GM18951 (cell line): ENCODE measurements around the gene KRT16.
"Not testable (repeated sequence)": the region's sequence is repeated elsewhere in the genome, so short reads cannot be mapped to it uniquely, and the experiment has no call there.

Experiments used
- POLR2A ChIP-seq: IDR thresholded peaks from 4 replicates; pipeline ENCODE4 v1.6.1; 2011; ENCODE audit warnings: mild to moderate bottlenecking; ENCODE audit not compliant: insufficient read length, insufficient read depth; ENCODE audit errors: extremely low read depth
- in situ Hi-C: fragments of 300-500 bp; cut with MboI; formaldehyde crosslinking; loops from one replicate; pipeline ENCODE4 v1.12.0; 2022; ENCODE audit warnings: low sequenced_read_pairs, mixed read lengths, inconsistent platforms; ENCODE audit not compliant: unreplicated experiment

Gene KRT16

DNA sequence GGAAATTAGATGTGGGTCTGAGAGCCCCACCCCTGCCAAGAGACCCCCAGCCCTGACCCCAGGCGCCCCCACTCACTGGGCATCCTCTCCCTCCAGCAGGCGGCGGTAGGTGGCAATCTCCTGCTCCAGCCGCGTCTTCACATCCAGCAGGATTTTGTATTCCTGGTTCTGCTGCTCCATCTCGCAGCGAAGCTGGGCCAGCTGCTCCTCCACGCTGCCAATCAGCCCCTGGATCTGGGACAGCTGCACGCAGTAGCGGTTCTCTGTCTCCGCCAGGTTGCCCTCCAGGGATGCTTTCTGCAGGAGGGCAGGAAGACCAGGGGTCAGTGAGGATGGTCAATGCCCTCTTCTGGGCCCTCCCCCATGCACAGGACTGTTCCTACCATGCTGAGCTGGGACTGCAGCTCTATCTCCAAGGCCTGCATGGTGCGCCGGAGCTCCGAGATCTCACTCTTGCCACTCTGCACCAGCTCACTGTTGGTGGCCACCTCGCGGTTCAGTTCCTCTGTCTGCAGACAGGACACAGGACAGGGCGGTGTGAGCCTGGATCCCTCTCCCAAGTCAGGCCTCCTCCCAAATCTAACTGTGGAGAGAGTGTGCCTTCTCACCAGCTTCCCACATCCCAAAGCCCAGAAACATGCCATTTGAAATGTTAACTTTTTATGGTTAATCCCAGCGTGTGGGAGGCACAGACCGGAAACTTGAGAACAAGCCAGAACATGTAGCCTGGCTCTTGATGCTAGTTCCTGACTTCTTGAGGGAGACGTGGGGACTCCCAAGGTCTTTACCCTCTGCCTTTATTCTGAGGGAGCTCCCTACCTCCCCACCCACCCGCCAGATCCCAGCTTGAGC lies 8.2 kb upstream of the KRT16 start:
- TF ChIP-seq POLR2A: no peak
- in situ Hi-C loops: no loop called here

DNA sequence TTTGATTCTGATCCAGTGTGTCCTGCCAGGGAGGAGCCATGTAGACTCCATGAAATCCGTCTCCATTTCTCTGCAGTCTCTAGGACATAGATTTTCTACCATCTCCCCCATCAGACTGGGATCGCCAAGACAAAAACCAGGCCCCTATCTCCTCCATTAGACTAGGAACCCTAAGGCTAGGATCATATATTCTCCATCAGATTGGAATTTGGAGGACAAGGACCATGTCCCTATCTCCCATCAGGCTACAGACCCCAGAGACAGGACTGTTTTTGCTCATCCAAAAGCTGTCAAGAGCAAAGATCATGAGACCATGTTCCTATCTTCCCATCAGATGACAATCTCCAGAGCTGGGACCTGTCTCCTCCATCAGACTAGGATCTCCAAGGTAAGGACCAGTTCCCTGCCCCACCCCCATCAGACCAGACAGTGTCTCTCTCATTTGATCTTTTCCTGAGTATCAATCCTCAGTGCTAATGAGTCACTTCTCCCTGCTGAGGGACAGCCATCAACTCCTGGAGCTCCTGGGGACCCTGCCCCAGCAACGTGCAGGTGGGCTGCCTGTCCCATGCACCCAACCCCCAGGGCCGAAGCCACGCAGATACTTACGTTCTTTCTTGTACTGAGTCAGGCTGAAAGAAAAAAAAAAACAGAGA lies 7.5 kb upstream of the KRT16 start:
- in situ Hi-C loops: not testable (repeated sequence)

DNA sequence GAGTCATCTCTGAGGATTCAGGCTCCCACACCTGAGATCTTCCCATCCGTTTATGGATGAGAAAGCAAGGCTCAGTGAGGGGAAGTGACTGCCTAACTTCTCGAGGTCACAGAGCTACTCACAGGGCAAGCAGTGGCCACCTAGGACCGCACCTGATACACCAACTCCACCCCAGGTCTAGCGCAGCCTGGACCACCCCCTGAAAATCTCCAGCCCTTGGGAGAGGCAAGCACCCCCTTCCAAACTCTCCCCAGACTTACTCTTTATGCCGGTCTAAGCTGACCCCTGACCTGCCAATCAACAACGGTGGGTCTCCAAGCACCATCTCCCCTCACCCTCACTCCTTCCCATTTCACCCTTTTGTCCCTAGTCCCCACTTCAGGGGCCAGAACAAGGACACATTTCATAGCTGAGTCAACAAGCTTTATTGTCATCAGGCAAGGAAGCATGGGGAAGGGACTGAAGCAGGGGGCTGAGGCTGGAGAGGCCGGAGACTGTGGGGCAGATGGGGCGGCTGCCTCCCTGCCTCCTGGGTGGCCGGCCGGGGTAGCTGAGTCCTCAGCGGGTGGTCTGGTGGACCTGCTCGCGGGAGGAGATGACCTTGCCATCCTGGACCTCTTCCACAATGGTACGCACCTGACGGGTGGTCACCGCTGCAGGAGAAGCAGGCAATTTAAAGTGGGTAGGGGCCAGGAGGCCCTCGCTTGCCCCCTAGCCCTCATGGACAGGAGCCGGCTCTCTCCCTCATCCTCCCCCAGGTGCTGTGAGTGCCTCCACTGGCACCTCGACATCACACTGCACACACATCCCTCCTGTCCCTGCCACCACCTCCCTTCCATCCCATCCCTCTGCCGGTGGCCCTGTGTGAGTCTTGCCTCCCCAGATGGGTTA lies 6.7 kb upstream of the KRT16 start:
- in situ Hi-C loops: no loop called here
- no peak for TF ChIP-seq POLR2A

DNA sequence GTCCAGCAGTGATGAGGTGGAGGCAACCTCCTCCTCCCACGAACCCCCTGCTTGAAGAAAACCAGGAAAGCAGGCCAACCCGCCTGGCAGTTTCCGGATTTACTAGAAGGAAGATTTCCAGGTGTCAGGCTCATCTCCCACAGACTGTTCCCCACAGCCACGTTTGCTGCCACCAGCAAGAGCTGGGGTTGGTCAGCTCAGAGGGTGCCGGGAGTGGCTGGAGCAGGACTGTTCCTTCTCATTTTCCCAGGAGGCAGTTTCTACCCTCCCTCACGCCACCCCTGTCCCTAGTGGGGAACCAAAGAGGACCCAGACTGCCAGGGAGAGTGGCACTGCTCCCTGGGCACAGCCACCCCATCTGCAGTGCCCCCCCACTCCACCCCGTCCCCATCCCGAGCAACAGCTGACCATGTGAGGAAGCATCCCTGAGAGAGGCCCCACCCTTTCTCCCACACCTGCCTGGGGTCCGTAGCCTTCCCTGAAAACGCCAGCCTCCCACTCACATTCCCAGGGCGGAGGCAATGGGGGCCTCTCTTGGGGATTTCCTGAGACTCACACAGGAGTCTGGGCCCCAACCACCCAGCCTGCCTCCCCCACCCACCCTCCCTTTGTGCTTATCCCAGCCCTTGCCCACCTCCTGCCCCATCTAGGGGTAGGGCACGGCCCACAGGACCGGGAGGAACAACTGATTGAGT lies 5.9 kb upstream of the KRT16 start:
- in situ Hi-C loops: no loop called here
- no peak for TF ChIP-seq POLR2A

DNA sequence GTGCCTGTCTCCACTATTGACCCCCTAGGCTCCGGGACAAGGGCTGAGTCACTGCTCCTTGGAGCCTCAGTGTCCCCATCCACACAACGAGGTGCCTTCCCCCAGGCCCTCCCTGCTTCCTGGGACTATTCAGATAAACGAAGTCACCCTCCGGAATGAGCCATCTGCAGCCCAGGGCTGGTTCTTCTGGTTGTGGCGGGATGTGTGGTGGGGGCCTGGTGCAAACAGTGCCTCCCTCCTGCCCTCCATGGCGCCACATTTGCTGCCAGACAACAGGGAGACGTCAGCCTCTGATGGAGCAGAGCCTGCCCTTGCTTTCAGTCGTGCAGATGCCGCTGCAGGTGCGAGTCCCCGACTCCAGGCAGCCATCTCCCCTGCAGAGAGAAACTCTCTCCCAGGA lies 5.1 kb upstream of the KRT16 start:
- TF ChIP-seq POLR2A: no peak
- in situ Hi-C loops: no loop called here

DNA sequence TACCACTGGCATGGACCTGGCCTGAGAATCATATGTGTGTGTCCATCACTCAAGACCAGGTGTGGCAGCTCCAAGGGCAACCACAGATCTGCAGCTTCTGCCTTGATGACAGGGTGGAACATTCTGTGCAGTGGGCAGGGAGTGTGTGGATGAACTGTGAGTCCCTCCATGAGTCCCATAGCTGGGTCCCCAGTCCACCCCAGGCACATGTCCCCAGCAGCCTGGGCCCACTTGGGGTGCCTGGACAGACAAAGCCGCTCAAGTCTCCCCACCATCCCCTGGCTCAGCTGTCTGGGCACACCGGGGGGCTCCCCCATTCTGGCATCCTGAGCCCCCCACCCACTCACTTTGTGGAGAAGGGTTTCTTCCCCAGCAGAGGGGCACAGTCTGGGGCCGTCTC lies 4.6 kb upstream of the KRT16 start:
- in situ Hi-C loops: no loop called here
- TF ChIP-seq POLR2A: no peak

DNA sequence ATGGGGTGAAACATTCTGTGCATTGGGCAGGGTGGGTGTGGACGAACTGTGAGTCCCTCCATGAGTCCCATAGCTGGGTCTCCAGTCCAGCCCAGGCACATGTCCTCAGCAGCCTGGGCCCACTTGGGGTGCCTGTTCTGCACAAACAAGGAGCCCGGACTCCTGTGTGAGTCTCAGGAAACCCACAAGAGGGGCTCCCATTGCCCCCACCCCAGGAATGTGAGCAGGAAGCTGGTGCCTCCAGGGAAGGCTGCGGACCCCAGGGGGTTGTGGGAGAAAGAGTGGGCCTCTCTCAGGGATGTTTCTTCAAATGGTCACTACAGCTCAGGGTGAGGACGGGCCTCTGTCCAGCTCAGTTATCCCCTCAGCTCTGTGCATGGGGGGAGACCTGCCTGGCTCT lies 3.9 kb upstream of the KRT16 start:
- in situ Hi-C loops: not testable (repeated sequence)

DNA sequence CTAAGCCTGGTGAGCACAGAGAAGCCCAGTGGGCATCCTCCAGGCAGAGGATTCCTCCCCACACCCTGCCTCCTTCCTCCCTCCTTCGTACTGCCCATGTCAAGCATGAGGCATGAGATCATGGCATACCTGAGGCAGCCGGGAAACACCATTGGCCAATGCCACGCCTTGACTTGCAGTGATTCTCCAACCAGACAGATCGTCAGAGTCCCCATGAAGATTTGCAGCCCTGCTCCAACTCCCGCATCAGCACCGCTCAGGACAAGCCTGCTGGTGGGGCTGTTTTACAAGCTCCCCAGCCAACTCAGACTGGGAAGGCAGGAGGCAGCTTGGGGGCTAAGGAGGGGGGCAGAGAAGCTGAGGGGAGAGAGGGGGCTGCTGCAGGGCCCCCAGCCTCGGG lies 2.9 kb upstream of the KRT16 start:
- no peak for TF ChIP-seq POLR2A
- in situ Hi-C loops: no loop called here

DNA sequence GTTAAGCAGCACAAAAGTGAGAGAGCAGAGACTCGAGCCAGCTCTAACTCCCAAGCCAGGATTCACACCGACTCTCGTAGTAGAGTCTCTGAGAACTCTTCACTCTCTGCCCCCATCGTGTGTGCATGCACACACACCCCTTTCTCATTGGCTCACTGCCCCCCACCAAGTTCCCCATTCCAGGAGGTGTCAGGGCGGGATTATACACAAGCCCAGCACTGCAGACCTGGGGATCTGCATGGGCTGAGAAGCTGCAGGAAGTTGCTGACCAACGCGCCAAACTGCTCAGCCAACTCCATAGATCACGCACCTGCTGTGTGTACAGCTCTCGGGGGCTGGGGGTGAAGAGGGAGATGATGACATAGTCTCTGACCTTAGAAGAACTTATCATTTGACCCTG lies 2.2 kb upstream of the KRT16 start:
- in situ Hi-C loops: not testable (repeated sequence)

DNA sequence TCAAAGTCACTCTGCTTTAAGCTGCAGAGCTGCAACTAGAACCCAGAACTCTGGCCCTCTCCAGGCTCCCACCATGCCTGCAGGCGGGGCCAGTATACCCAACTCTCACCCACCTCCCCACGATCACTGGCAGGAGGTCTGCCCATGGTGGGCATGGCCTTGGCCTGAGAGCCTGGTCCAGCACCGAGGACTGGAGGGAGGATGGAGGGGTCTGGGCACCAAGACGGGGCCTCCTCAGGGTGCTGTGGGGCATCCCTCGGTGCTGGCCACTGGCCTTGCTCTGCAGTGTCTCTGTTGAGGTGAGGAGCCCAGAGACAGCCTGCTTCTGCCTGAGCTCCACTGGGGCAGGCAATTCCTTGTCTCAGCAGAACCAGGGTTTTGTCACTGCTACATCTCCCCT lies 1.5 kb upstream of the KRT16 start:
- in situ Hi-C loops: no loop called here
- TF ChIP-seq POLR2A: no peak

DNA sequence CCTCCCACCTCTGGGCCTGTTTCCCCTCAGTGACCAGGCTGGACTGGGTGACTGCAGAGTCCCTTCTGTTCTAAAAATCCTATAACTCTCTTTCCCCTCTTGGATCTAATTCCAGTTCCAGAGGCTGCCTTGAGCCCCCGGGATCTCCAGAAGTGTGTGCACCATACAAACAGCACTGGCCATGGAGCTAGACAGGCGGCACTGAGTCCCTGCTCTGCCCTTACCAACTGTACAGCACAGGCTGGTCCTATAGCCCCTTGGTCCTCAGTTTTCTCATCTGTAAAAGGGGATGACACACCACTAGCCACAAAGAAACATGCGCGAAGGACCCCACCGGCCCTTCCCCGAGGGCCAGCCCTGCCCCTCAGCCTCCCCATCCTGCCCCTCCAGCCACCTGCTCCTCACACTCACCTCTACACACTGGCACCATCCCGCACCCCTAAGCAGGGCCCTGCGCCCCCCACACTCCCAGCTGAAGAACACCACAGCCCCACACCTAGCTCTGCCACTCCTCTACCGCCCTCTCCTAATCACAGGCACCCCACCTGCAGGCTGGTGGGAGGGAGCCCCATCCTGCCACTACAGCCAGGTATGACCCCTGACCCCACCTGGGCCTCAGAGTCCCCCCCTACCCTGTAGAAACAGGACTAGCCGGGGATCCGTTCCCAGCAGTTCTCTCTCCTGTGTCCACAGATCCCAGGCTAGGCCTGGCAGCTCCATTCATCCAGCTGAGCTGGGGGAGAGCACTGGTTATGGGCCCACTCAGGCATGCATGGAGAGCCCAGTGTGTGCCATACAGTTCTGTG lies 913 bp upstream of the KRT16 start:
- no peak for TF ChIP-seq POLR2A
- in situ Hi-C loops: no loop called here

DNA sequence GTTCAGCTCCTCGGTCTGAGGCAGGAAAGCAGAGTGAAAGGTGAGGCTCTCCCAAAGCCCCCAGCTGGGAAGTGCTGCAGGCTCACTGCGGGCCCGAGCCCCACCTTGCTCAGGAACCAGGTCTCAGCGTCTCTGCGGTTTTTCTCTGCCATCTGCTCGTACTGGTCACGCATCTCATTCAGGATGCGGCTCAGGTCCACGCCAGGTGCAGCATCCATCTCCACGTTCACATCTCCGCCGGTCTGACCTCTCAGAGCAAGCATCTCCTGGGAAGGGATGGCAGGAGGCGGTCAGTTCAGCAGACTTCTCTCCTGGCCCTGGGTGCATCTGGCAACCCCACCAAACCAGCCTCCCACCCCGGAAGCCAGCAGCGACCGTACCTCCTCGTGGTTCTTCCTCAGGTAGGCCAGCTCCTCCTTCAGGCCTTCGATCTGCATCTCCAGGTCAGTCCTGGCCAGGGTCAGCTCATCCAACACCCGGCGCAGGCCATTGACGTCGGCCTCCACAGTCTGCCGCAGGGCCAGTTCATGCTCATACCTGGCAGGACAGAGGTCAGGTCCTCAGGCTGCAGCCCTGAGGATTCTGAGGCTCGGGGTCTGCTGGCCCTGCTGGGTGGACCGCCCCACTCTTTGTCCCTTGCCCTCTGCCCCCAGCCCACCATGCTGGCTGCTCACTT lies 1.5 kb downstream of the KRT16 start:
- in situ Hi-C loops: no loop called here
- TF ChIP-seq POLR2A: no peak

DNA sequence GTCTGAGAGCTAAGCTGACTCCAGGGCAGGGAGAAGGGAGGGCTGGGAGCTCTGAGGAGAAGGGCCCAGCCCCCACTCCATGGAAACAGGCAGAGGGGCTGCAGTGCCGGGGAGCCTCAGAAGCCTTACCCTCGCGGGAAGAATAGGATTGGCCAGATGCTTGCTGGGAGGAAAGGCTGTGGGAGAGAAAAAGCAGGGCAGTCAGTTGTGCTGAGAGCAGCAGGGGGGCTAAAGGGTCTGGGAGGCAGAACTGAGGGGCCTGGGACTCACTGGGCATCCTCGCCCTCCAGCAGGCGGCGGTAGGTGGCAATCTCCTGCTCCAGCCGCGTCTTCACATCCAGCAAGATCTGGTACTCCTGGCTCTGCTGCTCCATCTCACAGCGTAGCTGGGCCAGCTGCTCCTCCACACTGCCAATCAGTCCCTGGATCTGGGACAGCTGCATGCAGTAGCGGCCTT lies 2.5 kb downstream of the KRT16 start:
- in situ Hi-C loops: not testable (repeated sequence)

DNA sequence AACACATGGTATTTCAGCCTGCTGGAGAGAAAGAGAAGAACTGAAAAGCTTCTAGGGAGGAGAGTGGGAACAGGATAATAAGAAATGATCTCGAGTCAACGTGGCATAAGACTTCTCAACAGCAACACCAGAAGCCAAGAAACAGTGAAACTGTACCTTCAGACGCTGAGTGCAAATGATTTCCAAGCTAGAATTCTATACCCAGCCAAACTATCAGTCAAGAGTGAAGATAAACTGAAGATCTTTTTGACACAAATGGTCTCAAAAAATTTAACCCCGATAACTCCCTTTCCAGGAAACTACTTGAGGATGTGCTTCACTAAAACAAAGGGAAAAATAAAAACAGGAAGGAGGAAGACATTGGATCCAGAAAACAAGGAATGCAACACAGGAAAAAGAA lies 5.6 kb downstream of the KRT16 start:
- in situ Hi-C loops: not testable (repeated sequence)
